ENCODE results near the gene DMAC2. TPM values are rescaled to one million over a fixed set of nuclear protein-coding genes. Genes with fewer than 3 reads are reported as not detected.
"Not testable (repeated sequence)": the region's sequence is repeated elsewhere in the genome, so short reads cannot be mapped to it uniquely, and the experiment has no call there.

Gene DMAC2
- total and polyA plus RNA-seq, 2 experiments from 2014 or later: 77.2 to 86.5 TPM

DNA sequence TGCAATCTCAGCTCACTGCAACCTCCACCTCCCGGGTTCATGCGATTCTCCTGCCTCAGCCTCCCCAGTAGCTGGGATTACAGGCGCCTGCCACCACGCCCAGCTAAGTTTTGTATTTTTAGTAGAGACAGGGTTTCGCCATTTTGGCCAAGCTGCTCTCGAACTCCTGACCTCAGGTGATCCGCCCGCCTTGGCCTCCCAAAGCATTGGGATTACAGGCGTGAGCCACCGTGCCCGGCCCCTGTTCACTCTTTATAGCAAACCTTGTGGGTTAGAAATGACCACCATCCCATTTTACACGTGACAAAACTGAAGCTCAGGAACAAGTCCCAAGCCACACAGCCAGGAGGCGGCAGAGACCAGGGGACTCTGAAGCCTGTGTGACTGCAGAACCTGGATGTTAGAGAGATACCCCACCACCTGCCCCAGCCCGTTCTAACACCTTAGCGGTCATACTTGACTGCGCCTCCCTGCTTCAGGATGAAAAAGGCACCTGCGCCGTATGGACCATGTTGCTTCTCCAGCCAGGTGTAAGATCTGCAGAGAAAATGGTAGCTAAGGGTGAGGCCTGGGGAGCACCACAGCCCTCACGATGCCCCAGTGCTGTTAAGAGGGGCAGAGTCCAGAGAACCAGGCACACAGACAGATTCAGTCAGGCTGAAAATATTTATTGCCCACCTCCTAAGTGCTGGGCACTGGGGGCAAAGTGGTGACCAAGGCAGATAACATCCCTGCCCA lies 3.6 kb downstream of the DMAC2 start:
- TF ChIP-seq EZH2phosphoT487 (IDR thresholded peaks at IDR 0.05; ENCODE audit: unreplicated experiment): no peak
- TF ChIP-seq, protein P1, sequence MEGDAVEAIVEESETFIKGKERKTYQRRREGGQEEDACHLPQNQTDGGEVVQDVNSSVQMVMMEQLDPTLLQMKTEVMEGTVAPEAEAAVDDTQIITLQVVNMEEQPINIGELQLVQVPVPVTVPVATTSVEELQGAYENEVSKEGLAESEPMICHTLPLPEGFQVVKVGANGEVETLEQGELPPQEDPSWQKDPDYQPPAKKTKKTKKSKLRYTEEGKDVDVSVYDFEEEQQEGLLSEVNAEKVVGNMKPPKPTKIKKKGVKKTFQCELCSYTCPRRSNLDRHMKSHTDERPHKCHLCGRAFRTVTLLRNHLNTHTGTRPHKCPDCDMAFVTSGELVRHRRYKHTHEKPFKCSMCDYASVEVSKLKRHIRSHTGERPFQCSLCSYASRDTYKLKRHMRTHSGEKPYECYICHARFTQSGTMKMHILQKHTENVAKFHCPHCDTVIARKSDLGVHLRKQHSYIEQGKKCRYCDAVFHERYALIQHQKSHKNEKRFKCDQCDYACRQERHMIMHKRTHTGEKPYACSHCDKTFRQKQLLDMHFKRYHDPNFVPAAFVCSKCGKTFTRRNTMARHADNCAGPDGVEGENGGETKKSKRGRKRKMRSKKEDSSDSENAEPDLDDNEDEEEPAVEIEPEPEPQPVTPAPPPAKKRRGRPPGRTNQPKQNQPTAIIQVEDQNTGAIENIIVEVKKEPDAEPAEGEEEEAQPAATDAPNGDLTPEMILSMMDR (conservative IDR thresholded peaks at IDR 0.05; ENCODE audit: low read depth in 2 of 2): peak; percentile 10 to 23; a peak in 1 of 4 replicates
- Histone ChIP-seq H3K4me2 (no peak overlapping the region), H3F3A (replicated peaks; ENCODE audit: low read depth) (0 out of 2 replicates have a peak, but pooled peaks cover 7% of the 10 kb centered on the region), H4K20me1 (replicated peaks; ENCODE audit: insufficient read depth) (no peaks in the 10 kb centered on the region; the same call in none of the 2 replicates), H3K79me2 (replicated peaks; ENCODE audit: insufficient read depth) (peaks cover 9% of the 10 kb centered on the region), H3K36me3 (ENCODE audit: insufficient read depth) (no peaks in the 10 kb centered on the region), H3K27me3 (ENCODE audit: insufficient read depth) (no peaks in the 10 kb centered on the region), H2AFZ (no peak overlapping the region), H3K4me3 (no peak overlapping the region), H3K27ac (ENCODE audit: low read depth) (no peak overlapping the region), H3K9me2 (ENCODE audit: insufficient read depth) (no peaks in the 10 kb centered on the region), H3K4me1 (ENCODE audit: insufficient read depth) (peaks cover 8% of the 10 kb centered on the region)
- H3K4me1 Mint-ChIP-seq: peaks cover 5% of the 10 kb centered on the region; the same call in 2 of the 3 replicates
- H3K36me3 Mint-ChIP-seq (ENCODE audit: low read depth): peaks cover 36% of the 10 kb centered on the region
- ATAC-seq (no peak), DNase-seq (ENCODE audit: low spot score) (no peak)
- H3K27ac Mint-ChIP-seq: no peak overlapping the region
- H3K27me3 Mint-ChIP-seq (ENCODE audit: insufficient read depth, low read depth, poor library complexity): peaks cover 8% of the 10 kb centered on the region
- peaks cover 3% of the 10 kb centered on the region; the same call in 2 of the 3 replicates for H3K9me3 Mint-ChIP-seq
- no peak overlapping the region for H3K4me3 Mint-ChIP-seq

DNA sequence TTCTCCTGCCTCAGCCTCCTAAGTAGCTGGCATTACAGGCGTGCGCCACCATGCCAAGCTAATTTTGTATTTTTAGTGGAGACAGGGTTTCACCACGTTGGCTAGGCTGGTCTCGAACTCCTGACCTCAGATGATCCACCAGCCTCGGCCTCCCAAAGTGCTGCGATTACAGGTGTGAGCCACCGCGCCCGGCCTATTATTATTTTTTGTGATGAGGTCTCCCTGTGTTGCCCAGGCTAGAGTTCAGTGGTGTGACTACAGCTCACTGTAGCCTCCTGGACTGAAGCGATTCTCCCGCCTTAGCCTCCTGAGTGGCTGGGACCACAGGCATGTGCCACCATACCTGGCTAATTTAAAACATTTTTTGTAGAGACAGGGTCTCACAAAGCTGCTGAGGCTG lies 4.3 kb downstream of the DMAC2 start:
- peaks cover 40% of the 10 kb centered on the region for H3K36me3 Mint-ChIP-seq (ENCODE audit: low read depth)
- H3K4me3 Mint-ChIP-seq; H3K4me1 ChIP-seq (ENCODE audit: insufficient read depth); H3K27ac ChIP-seq (ENCODE audit: low read depth); DNase-seq (ENCODE audit: low spot score); H3K9me2 ChIP-seq (ENCODE audit: insufficient read depth); H3K4me1 Mint-ChIP-seq; H3K27me3 ChIP-seq (ENCODE audit: insufficient read depth); H2AFZ ChIP-seq; H3K79me2 ChIP-seq (replicated peaks; ENCODE audit: insufficient read depth); H3K9me3 Mint-ChIP-seq; ATAC-seq; H3K27ac Mint-ChIP-seq; H3K4me3 ChIP-seq; H3K4me2 ChIP-seq; H3K27me3 Mint-ChIP-seq (ENCODE audit: insufficient read depth, low read depth, poor library complexity); H4K20me1 ChIP-seq (replicated peaks; ENCODE audit: insufficient read depth); H3F3A ChIP-seq (replicated peaks; ENCODE audit: low read depth); H3K36me3 ChIP-seq (ENCODE audit: insufficient read depth): not testable (repeated sequence)

DNA sequence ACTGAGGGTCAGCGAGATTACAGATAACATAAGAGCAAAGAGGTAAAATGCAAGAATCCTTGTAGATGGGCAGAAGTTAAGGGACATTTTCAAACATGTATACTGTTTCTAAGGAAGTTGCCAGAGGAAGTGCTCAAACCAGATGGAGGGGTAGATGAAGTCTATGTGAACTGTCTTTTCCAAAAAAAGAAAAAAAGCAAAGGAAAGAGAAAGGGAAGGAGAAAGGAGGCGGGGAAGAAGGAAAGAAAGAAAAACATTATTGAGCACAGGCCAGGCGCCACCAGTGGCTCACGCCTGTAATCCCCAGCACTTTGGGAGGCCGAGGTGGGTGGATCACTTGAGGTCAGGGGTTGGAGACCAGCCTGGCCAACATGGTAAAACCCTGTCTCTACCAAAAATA lies 5.3 kb downstream of the DMAC2 start:
- Mint-ChIP-seq H3K9me3 (no peaks in the 10 kb centered on the region; the same call in 2 of the 3 replicates), H3K4me1 (peaks cover 5% of the 10 kb centered on the region; the same call in 2 of the 3 replicates), H3K27ac (no peak overlapping the region), H3K27me3 (ENCODE audit: insufficient read depth, low read depth, poor library complexity) (peaks cover 6% of the 10 kb centered on the region), H3K36me3 (ENCODE audit: low read depth) (peaks cover 40% of the 10 kb centered on the region), H3K4me3 (no peak overlapping the region; the same call in 2 of the 3 replicates)
- H3F3A ChIP-seq (replicated peaks; ENCODE audit: low read depth): 0 out of 2 replicates have a peak, but pooled peaks cover 7% of the 10 kb centered on the region
- no peak for ATAC-seq
- peaks cover 9% of the 10 kb centered on the region for H3K79me2 ChIP-seq (replicated peaks; ENCODE audit: insufficient read depth)
- no peaks in the 10 kb centered on the region for H3K9me2 ChIP-seq (ENCODE audit: insufficient read depth)
- no peaks in the 10 kb centered on the region; the same call in none of the 2 replicates for H4K20me1 ChIP-seq (replicated peaks; ENCODE audit: insufficient read depth)
- no peak for DNase-seq (ENCODE audit: low spot score)
- no peaks in the 10 kb centered on the region for H3K27me3 ChIP-seq (ENCODE audit: insufficient read depth)
- TF ChIP-seq ZNF331 (CRISPR knock-in tag; IDR thresholded peaks at IDR 0.05; ENCODE audit: low read depth) (no peak), POLR2AphosphoS5 (IDR thresholded peaks at IDR 0.05; ENCODE audit: low read depth) (no peak), JUNB (IDR thresholded peaks at IDR 0.05; ENCODE audit: unreplicated experiment) (no peak), ZNF114 (CRISPR knock-in tag; IDR thresholded peaks at IDR 0.05) (no peak)
- TF ChIP-seq, protein P2, sequence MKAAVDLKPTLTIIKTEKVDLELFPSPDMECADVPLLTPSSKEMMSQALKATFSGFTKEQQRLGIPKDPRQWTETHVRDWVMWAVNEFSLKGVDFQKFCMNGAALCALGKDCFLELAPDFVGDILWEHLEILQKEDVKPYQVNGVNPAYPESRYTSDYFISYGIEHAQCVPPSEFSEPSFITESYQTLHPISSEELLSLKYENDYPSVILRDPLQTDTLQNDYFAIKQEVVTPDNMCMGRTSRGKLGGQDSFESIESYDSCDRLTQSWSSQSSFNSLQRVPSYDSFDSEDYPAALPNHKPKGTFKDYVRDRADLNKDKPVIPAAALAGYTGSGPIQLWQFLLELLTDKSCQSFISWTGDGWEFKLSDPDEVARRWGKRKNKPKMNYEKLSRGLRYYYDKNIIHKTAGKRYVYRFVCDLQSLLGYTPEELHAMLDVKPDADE (IDR thresholded peaks at IDR 0.05): no peak
- H2AFZ ChIP-seq: no peak overlapping the region
- no peaks in the 10 kb centered on the region for H3K36me3 ChIP-seq (ENCODE audit: insufficient read depth)
- no peak overlapping the region for H3K27ac ChIP-seq (ENCODE audit: low read depth)
- no peak overlapping the region for H3K4me2 ChIP-seq
- peaks cover 8% of the 10 kb centered on the region for H3K4me1 ChIP-seq (ENCODE audit: insufficient read depth)
- H3K4me3 ChIP-seq: no peak overlapping the region
